Measurements from ENCODE around the gene RABEP2. TPM values are rescaled to one million over a fixed set of nuclear protein-coding genes. Genes with fewer than 3 reads are reported as not detected.

The RABEP2 gene
- total RNA-seq, 1 experiment from 2014 or later, result 17.5 TPM

DNA sequence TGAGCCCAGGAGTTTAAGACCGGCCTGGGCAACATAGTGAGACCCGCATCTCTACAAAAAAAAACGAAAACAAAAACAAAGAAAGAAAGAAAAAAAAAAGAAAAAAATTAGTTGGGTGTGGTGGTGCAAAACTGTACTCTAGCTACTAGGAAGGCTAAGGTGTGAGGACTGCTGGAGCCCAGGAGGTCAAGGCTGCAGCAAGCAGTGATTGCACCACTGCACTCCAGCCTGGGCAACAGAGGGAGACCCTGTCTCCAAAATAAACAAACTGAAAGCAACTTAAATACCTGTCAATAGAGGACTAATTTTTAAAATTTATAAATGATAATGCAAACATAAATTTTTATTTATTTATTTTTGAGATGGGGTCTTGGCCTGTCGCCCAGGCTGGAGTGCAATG is 29.4 kb downstream of the RABEP2 start:
- Histone ChIP-seq H2BK120ac (ENCODE audit: low read depth, low read length, poor library complexity, severe bottlenecking) (no peak overlapping the region), H4K5ac (ENCODE audit: insufficient read length, low read depth, low read length) (no peak overlapping the region), H3T11ph (ENCODE audit: low read length) (no peak overlapping the region), H3K23ac (ENCODE audit: insufficient read length, low read depth, low read length) (no peak overlapping the region), H3K4me1 (ENCODE audit: insufficient read depth, low read length) (no peaks in the 10 kb centered on the region), H2BK20ac (ENCODE audit: low read depth, low read length, poor library complexity, severe bottlenecking) (no peak overlapping the region), H2BK5ac (ENCODE audit: insufficient read length, low read length) (no peak overlapping the region), H3K79me2 (ENCODE audit: insufficient read depth, low read length) (no peaks in the 10 kb centered on the region), H3K9me3 (ENCODE audit: control insufficient read depth, low read depth, low read length) (no peaks in the 10 kb centered on the region), H3K56ac (ENCODE audit: insufficient read length, low read depth, low read length) (no peak overlapping the region), H3K14ac (ENCODE audit: insufficient read depth, low read length) (no peak overlapping the region), H3K27me3 (ENCODE audit: insufficient read depth, low read length) (no peaks in the 10 kb centered on the region), H2BK15ac (ENCODE audit: low read depth, low read length) (no peak overlapping the region), H4K20me1 (ENCODE audit: control insufficient read depth, insufficient read depth, insufficient read length) (no peaks in the 10 kb centered on the region), H3K18ac (ENCODE audit: insufficient read length, low read depth, low read length) (no peak overlapping the region), H4K8ac (replicated peaks; ENCODE audit: insufficient read length, low read depth, low read length) (no peak overlapping the region), H3K79me1 (ENCODE audit: insufficient read depth, low read depth, low read length, poor library complexity, severe bottlenecking) (no peaks in the 10 kb centered on the region), H3K27ac (ENCODE audit: insufficient read length, low read depth, low read length) (no peak overlapping the region), H2AFZ (ENCODE audit: low read length) (no peak overlapping the region), H3K4ac (ENCODE audit: low read depth, low read length) (no peak overlapping the region), H2AK5ac (ENCODE audit: insufficient read length, low read length) (no peak overlapping the region), H4K91ac (ENCODE audit: insufficient read length, low read depth, low read length) (no peak overlapping the region), H3K9ac (ENCODE audit: extremely low read depth, insufficient read length, low read length) (no peak overlapping the region), H3K23me2 (ENCODE audit: insufficient read length, low read depth, low read length, poor library complexity, severe bottlenecking) (no peaks in the 10 kb centered on the region), H2BK12ac (ENCODE audit: insufficient read length, low read depth, low read length) (no peak overlapping the region), H3K4me2 (ENCODE audit: insufficient read depth, insufficient read length, low read length) (no peak overlapping the region)
- no peak overlapping the region for H3K4me3 Mint-ChIP-seq
- WGBS (ENCODE audit: extremely low coverage, insufficient read length, low lambda C conversion rate), result no CpG with 5 or more reads among the region's 4 CpGs
- TF ChIP-seq, protein P1, sequence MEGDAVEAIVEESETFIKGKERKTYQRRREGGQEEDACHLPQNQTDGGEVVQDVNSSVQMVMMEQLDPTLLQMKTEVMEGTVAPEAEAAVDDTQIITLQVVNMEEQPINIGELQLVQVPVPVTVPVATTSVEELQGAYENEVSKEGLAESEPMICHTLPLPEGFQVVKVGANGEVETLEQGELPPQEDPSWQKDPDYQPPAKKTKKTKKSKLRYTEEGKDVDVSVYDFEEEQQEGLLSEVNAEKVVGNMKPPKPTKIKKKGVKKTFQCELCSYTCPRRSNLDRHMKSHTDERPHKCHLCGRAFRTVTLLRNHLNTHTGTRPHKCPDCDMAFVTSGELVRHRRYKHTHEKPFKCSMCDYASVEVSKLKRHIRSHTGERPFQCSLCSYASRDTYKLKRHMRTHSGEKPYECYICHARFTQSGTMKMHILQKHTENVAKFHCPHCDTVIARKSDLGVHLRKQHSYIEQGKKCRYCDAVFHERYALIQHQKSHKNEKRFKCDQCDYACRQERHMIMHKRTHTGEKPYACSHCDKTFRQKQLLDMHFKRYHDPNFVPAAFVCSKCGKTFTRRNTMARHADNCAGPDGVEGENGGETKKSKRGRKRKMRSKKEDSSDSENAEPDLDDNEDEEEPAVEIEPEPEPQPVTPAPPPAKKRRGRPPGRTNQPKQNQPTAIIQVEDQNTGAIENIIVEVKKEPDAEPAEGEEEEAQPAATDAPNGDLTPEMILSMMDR (conservative IDR thresholded peaks at IDR 0.05), result no peak
- no peaks in the 10 kb centered on the region for H3K4me1 Mint-ChIP-seq
- H3K27ac Mint-ChIP-seq, result no peak overlapping the region
- no peaks in the 10 kb centered on the region for H3K27me3 Mint-ChIP-seq (ENCODE audit: low read depth)
- no peak for DNase-seq
- H3K9me3 Mint-ChIP-seq, result no peaks in the 10 kb centered on the region
- H3K36me3 Mint-ChIP-seq (ENCODE audit: insufficient read depth in 1 of 3, low read depth in 3 of 3), result no peaks in the 10 kb centered on the region; a peak in 1 of 7 replicates
